HPDE6-E6E7 (cell line): ENCODE data around the gene ATP5MC2.
A peak's percentile ranks its signal among the peaks of the same experiment; 100 is the strongest.
"Not testable (repeated sequence)": the region's sequence is repeated elsewhere in the genome, so short reads cannot be mapped to it uniquely, and the experiment has no call there.

Experiments
- DNase-seq: peaks from one replicate; pipeline ENCODE4 v3.0.0; 2011; ENCODE audit warnings: missing footprints; ENCODE audit errors: extremely low spot score

Gene ATP5MC2

DNA sequence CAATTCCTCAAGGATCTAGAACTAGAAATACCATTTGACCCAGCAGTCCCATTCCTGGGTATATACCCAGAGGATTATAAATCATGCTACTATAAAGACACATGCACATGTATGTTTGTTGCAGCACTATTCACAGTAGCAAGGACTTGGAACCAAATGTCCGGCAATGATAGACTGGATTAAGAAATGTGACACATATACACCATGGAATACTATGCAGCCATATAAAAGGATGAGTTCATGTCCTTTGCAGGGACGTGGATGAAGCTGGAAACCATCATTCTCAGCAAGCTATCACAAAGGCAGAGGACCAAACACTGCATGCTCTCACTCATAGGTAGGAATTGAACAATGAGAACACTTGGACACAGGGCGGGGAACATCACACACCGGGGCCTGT lies 29.6 kb downstream of the ATP5MC2 start:
- DNase-seq = not testable (repeated sequence)

DNA sequence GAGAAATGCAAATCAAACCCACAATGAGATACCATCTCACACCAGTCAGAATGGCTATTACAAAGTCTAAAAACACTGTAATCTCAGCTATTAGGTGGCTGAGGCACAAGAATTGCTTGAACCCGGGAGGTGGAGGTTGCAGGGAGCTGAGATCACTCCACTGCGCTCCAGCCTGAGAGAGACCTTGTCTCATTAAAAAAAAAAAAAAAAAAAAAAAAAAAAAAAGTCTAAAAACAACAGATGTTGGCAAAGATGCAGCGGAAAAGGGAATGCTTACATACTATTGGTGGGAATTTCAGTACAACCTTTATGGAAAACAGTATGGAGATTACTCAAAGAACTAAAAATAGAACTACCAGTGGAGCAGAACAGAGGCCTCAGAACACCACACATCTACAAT lies 30.7 kb downstream of the ATP5MC2 start:
- no peak for DNase-seq

DNA sequence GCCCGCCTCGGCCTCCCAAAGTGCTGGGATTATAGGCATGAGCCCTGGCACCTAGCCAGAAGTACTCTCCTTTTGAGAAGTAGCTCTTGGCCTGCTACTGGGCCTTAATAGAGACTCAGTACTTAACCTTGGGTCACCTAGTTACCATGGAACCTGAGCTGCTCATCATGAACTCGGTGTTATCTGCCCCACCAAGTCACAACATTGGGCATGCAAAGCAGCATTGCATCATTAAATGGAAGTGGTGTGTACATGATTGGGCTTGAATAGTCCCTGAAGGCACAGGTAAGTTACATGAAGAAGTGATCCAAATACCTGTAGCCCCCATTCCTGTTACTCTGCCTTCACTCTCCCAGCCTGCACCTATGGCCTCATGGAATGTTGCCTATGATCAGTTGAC lies 31.8 kb downstream of the ATP5MC2 start:
- no peak for DNase-seq

DNA sequence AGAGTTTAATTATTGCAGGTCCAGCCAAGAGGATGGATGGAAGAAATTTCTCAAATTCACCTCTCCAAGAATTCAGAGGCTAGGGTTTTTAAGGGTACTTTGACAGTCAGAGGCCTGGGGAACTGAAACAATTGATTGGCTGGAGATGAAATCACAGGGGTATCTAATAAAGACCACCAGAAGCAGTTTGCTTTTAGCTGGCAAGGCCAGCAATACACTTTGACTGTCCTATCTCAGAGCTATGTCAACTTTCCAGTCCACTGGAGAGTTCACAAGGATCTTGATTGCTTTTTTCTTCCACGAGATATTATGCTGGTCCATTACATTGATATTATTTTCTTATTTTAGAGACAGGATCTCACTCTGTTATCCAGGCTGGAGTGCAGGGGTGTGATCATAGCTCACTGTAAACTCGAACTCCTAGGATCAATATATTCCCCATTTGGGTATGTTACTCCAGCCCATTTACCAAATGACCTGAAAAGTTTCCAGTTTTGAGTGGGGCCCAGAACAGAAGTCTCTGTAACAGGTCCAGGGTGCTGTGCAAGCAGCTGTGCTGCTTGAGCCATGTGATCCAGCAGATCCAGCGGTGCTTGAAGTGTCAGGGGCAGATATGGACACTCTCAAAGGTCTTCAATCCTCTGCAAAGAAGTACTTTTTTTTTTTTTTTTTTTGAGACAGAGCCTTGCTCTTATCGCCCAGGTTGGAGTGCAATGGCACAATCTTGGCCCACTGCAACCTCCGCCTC lies 32.5 kb downstream of the ATP5MC2 start:
- no peak for DNase-seq

DNA sequence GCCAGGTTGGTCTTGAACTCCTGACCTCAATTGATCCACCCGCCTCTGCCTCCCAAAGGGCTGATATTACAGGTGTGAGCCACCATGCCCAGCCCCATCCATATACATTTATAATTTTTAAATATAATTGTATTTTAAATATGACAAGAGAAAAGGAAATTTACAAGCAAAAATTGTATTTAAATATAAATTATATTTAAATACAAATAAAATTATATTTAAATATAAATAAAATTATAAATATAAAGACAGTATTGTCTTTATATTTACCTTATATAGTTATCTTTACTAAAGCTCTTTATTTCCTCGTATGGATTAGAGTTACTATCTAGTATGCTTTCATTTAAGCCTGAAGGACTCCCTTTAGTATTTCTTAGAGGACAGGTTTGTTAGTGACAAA lies 37.8 kb downstream of the ATP5MC2 start:
- no peak for DNase-seq

DNA sequence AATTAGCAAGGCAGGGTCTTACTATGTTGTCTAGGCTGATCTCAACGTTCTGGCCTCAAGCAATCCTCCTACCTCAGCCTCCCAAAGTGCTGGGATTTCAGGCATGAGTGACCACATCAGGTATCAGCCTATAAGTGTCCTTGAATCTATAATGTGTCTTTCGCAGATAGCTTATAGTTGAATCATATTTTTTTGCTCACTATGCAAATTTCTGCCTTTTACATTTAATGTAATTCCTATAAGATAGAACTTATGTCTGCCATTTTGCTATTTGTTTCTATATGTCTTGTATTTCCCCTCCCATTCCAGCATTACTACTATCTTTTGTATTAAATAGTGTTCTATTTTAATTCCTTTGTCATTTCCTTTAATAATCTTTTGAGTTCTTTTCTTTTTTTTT lies 39.2 kb downstream of the ATP5MC2 start:
- no peak for DNase-seq

DNA sequence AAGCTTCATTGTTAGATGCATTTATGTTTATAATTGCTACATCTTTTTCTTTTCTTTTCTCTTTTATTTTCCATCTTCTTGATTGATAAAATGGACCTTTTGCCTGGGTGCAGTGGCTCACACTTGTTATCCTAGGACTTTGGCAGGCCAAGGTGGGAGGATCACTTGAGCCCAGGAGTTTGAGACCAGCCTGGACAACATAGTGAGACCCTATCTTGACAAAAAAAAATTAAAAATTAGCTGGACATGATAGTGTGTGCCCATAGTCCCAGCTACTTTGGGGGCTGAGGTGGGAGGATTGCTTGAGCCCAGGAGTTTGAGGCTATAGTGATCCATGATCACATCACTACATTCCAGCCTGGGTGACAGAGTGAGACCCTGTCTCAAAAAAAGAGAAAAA lies 40.2 kb downstream of the ATP5MC2 start:
- not testable (repeated sequence) for DNase-seq

DNA sequence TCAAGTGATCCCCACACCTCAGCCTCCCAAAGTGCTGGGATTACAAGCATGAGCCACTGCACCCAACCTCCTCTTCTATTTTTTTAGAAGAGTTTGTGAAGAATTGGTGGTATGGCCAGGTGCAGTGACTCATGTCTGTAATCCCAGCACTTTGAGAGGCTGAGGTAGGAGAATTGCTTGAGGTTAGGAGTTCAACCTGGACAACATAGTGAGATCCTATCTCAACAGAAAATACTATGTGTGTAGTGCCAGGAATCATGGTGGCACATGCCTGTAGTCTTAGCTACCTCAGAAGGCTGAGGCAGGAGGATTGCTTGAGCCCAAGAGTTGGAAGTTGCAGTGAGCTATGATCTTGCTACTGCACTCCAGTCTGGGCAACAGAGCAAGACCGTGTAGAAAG lies 44.2 kb downstream of the ATP5MC2 start:
- DNase-seq = no peak

DNA sequence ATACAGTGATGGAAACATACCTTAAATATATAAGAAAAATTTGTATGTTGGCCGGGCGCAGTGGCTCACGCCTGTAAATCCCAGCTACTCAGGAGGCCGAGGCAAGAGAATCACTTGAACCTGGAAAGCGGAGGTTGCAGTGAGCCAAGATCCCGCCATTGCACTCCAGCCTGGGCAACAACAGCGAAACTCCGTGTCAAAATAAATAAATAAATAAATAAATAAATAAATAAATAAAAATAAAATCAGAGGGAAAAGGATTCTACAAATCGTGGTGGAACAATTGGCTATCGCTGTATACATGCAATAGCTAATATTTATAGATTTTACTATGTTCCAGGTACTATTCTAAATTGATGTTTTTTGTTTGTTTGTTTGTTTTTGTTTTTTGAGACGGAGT lies 48.0 kb downstream of the ATP5MC2 start:
- no peak for DNase-seq

DNA sequence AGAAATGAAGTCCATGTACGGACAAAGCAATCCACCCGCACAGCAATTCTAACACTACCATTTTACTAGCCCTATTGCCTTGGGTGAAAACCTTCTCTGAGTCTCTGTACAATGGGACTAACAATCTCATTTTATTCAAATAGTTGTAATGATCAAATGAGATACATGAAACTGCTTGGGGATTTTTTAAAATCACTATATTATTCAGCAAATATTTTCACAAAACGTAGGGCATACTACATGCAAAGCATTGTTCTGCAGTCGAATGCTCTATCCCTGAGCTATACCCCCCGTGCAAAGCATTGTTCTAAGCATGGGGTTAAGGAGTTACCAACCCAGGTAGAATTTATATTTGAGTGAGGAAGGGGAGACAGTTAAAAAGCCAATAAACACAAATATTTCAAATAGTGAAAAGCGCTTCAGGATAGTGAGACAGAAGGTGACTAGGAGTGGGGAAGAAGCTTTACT lies 49.1 kb downstream of the ATP5MC2 start:
- no peak for DNase-seq

DNA sequence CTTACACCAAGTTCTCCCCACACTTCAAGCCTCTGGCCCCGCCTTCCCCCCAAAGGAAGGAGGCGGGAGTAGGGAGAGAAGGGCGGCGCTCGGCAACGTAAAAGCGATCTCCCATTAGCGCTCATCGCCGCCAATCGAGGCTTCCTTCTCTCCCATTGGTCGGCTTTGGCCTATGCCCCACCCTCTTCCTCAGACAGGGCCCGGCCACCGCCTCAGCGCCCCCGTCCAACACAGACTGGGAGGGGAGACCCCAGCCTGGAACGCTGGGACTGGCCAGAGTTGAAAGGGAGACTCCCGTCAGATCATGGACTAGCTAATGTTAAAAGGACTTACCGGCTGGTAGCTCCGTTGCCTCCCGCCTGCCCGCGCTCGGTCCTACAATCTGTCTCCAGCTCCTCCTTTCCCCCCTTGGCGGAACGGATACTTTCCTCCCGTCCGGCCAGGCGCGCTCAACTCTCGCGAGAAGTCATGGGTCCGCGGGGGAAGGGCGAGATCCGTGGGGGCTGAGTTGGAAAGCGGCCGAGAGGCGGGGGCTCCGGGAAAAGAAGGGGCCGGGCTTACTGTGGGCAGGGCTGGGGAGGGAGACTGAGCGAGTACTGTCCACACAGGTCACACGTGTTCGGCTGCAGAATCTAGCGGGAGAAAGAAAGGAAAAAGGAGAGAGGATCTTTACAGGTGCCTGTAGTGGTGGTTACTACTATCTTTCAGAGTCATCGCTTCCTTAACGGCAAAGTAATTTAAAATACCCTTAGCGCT lies 49.8 kb downstream of the ATP5MC2 start, which contains the start of gene ATF7:
Gene ATF7 (minus strand): TSS at position 437 of the 756 bp plus-strand sequence. CDS start 25,382 bp downstream, outside the sequence.
- peak; percentile 93 for DNase-seq

DNA sequence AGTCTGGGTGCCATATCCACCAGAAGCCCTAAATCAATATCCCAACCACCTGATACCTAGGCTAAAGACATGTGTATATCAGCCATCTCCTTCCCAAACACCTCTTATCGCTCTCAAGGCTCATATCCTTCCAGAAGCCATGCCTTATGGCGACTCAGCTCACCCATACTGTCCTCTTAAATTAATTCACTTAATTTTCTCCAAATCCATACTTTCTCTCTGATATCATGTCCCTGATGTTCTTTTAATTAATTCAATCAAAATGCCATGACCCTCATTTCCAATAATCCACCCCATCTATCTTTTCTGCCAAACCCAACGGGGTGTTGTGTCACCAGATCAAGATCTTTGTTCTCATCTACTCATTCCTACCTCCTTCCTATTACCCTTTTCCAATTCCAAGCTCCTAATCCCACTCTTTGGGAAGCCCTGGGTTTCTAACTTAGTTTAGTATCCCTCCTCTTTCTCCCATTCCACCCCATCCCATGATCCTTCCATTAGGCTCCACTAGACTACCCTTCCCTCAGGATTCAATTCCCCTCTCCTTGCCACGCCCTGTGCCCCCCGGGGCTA lies 50.4 kb downstream of the ATP5MC2 start:
- no peak for DNase-seq

DNA sequence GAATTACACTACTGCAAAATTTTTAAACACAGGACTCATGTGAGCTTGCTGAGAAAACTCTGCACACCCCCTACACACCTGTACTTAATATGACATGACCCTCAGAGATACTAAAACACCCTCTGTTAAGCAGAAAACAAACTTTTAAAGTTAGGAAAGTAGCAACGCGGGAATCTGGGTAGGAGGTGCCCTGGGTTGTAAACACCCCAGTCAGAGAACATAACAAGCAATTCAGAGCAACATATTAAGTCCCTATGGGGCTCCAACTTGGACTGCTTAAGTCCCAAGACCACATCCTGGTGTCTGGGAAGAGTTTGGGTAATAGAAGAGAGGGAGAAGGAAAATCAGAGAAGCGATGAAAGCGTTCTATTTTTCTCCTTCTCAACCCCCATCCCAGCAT lies 50.9 kb downstream of the ATP5MC2 start:
- no peak for DNase-seq

DNA sequence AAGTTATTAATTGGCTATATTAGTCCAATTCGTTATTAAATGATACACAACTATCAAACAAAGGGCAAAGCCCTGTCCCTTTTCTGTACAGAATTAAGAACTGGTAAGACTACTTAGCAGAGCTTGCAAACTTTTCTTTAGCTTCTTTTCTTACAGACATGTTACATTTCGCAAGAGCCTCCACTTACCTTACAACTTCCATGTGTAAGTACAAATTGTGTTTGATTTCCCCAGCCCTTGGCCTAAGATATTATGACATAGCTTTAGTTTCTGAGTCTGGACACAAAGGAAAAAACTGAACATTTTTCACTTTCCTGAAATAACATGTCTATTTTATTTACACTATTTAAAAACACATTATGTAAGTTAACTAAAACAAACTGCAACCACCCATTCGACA lies 51.4 kb downstream of the ATP5MC2 start:
- DNase-seq = no peak

DNA sequence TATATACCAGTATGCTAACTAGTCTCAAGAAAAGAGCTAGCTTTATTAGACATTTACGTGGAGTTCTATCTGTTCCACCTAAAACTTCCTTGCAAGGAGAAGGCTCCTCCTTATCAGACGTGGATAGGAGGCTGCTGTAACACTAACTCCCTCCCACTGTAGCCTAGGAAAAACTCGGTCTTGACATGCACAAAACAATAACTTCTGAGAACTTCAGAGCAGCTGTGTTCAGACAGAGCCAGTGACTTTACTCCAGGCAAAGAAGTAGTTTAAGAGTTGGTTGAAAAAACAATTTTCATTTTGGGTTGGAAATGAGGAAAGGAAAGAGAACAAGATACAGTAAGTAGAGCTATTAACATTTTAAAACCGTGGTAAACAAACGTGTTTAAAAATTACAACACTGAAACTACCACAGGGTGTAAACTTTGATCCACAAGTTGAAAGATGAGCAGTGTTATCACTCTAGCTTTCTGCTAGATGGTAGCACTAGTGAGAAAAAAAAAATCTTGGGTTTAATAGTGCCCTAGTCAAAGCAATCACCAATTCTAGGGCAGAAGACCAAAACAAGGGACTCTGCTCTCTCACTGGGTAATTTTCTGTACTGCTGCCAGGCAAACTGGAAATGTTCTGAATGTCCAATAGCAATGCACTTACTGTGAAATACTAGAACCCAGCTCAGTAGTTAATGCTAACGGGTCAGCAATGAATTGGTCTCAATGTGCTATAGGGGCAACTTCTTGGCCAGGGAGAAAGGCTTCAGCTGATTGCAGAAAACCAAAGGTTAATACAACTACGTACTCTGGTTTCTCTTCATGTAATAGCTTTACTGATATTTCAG lies 52.1 kb downstream of the ATP5MC2 start:
- no peak for DNase-seq

DNA sequence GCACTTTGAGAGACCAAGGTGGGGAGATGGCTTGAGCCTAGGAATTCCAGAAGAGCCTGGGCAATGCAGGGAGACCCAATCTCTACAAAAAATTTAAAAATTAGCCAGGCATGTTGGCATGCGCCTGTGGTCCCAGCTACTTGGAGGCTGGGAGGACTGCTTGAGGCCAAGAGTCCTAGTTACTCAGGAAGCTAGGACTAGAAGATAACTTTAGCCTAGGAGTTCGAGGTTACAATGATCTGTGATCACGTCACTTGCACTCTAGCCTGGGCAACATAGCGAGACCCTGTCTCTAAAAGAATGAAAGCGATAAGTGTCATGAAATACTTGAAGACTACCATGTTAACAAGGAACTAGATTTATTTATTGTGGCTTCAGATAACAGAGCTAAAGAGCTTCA lies 53.2 kb downstream of the ATP5MC2 start:
- no peak for DNase-seq

DNA sequence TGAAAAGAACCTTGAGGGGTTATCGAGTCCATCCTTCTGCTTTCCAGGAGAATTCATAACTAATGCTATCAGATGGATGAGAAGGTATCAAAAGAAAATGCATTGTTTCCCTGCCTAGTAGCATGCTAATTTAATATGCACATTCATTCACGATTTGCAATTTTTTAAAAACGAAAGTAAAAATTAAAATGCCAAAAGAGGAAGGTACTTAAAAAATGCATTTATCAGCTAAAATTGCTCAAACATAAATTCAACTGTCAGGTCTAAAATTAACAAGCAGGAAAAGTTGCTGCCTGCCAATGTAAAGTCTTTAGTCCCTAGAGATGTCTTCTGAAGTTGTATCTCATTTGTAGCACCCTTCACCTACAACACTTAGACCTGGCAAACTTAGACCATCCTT lies 57.6 kb downstream of the ATP5MC2 start:
- no peak for DNase-seq

DNA sequence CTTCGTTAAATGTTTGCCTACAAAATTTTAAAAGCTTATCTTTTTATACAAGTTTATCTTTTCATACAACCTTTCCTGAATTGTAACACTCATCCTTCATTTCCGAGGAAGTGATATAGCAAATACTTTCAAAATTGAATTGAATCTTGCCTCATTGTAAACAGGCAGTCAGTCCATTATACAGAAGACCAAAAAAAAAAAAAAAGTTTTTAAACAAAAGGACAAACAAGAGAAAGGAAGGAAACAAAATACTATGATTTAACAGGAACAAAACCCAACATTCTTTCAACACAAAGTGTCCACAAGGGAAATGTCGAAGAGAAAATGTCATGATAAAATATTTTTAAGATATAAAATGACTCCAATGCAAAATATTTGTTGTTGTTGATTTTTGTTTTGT lies 58.2 kb downstream of the ATP5MC2 start:
- no peak for DNase-seq

DNA sequence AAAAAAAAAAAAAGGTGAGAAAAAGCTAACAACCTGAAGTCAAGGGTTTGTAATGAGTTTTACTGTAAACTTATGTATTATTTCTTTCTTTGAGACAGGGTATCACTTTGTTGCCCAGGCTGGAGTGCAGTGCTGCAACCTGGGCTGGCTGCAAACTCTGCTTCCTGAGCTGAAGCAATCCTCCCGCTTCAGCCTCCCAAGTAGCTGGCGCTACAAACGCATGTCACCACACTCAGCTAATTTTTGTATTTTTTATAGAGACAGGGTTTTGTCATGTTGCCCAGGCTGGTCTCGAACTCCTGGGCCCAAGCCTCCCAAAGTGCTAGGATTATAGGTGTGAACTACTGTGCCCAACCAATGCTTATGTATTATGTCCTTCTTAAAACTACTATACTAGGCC lies 58.9 kb downstream of the ATP5MC2 start:
- DNase-seq = no peak
